Activated CD8-positive, alpha-beta T cell treated with anti-CD3 and anti-CD28 coated beads for 36 hours (primary cell): ENCODE measurements around the gene ACVR2B. TPM values are rescaled to one million over a fixed set of nuclear protein-coding genes. Genes with fewer than 3 reads are reported as not detected.

Experiments used
- ATAC-seq: fragments of 200-7000 bp; cut with Tn5 transposase; one replicate; pipeline ENCODE4 v1.10.0; 2021; ENCODE audit warnings: mild to moderate bottlenecking, moderate library complexity
- CTCF ChIA-PET: fragments of 350-600 bp; sonication (Branson Sonifier 250); formaldehyde crosslinking; loops from one replicate; lab custom pipeline; 2021; ENCODE audit warnings: antibody characterized with exemption; lab: Charles Lee
- POLR2A ChIA-PET: fragments of 350-600 bp; sonication (Branson Sonifier 250); formaldehyde crosslinking; loops from one replicate; lab custom pipeline; 2021; ENCODE audit warnings: antibody characterized with exemption; lab: Charles Lee
- DNase-seq: peaks from one replicate; pipeline ENCODE4 v3.0.0-alpha.2; 2020
- H3K27ac Mint-ChIP-seq: one replicate; pipeline ENCODE4 v1.8.0; 2021; ENCODE audit warnings: mild to moderate bottlenecking, mixed read lengths
- H3K27me3 Mint-ChIP-seq: one replicate; pipeline ENCODE4 v1.8.0; 2021; ENCODE audit warnings: mixed read lengths
- H3K36me3 Mint-ChIP-seq: one replicate; pipeline ENCODE4 v1.8.0; 2021; ENCODE audit warnings: low read depth, mixed read lengths
- H3K4me1 Mint-ChIP-seq: one replicate; pipeline ENCODE4 v1.8.0; 2021; ENCODE audit warnings: low read depth, mixed read lengths
- H3K4me3 Mint-ChIP-seq: one replicate; pipeline ENCODE4 v1.8.0; 2021; ENCODE audit warnings: mild to moderate bottlenecking, moderate library complexity, mixed read lengths
- H3K9me3 Mint-ChIP-seq: one replicate; pipeline ENCODE4 v1.8.0; 2021; ENCODE audit warnings: mixed read lengths
- intact Hi-C: fragments of 100-400 bp; cut with micrococcal nuclease; formaldehyde crosslinking; loops from one replicate; pipeline ENCODE4 v1.10.0; 2022
- total RNA-seq, 2 experiments: library from RNA; stranded (reverse); gene quantifications; one replicate each; pipeline ENCODE4 v1.2.3, GENCODE V29; 2021
- TF ChIP-seq, protein P1 (sequence below): fragments of 200-600 bp; IDR thresholded peaks from one replicate; pipeline ENCODE4 v1.8.0; 2022; ENCODE audit warnings: antibody characterized with exemption, mild to moderate bottlenecking

The ACVR2B gene
- total RNA-seq, 2 experiments from 2014 or later, result 5.4 to 6.9 TPM

DNA sequence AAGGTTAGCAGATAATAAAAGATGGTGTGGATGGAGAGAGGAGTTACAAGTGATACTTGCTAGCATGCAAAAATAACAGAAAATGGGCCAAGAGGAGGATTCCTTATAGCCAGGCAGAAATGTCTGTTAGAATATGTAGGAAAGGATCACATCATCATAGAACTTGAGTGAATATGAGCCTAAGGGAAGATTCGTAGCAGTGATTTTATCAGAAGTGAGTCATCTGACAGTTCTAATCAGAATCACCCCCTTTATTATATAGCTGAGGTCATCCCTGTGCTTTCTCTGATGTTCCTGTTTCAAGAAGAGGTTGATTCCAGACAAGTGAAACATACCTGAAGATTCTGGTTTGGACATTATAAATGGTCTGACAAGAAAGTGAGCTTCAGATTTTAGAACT lies 65.3 kb downstream of the ACVR2B start:
- no peaks in the 10 kb centered on the region for H3K27me3 Mint-ChIP-seq
- H3K9me3 Mint-ChIP-seq, result no peaks in the 10 kb centered on the region
- no peak for DNase-seq
- ATAC-seq, result no peak
- CTCF ChIA-PET, result interaction anchor here (0.9 to 11.1 kb wide), 8 partner anchors 10 to 481 kb away, joined by 3 to 190 read pairs (median 11); partner anchors contain the start of gene EXOG
- no peak overlapping the region for H3K4me3 Mint-ChIP-seq
- TF ChIP-seq, protein P1, sequence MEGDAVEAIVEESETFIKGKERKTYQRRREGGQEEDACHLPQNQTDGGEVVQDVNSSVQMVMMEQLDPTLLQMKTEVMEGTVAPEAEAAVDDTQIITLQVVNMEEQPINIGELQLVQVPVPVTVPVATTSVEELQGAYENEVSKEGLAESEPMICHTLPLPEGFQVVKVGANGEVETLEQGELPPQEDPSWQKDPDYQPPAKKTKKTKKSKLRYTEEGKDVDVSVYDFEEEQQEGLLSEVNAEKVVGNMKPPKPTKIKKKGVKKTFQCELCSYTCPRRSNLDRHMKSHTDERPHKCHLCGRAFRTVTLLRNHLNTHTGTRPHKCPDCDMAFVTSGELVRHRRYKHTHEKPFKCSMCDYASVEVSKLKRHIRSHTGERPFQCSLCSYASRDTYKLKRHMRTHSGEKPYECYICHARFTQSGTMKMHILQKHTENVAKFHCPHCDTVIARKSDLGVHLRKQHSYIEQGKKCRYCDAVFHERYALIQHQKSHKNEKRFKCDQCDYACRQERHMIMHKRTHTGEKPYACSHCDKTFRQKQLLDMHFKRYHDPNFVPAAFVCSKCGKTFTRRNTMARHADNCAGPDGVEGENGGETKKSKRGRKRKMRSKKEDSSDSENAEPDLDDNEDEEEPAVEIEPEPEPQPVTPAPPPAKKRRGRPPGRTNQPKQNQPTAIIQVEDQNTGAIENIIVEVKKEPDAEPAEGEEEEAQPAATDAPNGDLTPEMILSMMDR, result no peak
- peak overlapping the region; percentile 67 for H3K27ac Mint-ChIP-seq
- POLR2A ChIA-PET, result interaction anchor here (0.8 to 1.3 kb wide), 2 partner anchors 22 to 133 kb away, joined by 3 read pairs; no protein-coding TSS in a partner anchor
- peaks cover 12% of the 10 kb centered on the region for H3K36me3 Mint-ChIP-seq
- intact Hi-C loops, result no loop called here
- H3K4me1 Mint-ChIP-seq, result peaks cover 22% of the 10 kb centered on the region

- Mint-ChIP-seq H3K9me3 (no peaks in the 10 kb centered on the region), H3K4me3 (no peak overlapping the region), H3K36me3 (peaks cover 13% of the 10 kb centered on the region), H3K4me1 (peaks cover 22% of the 10 kb centered on the region), H3K27me3 (no peaks in the 10 kb centered on the region), H3K27ac (peak overlapping the region; percentile 78)
- DNase-seq, result peak; percentile 32
- peak; percentile 69 for ATAC-seq
- intact Hi-C loops, result loop anchor here (2.0 kb wide), 1 partner anchor 131 kb away; no protein-coding TSS in a partner anchor
- ChIA-PET POLR2A (interaction anchor here (0.8 to 1.3 kb wide), 2 partner anchors 23 to 132 kb away, joined by 3 read pairs; no protein-coding TSS in a partner anchor), CTCF (interaction anchor here (1.0 to 11.1 kb wide), 11 partner anchors 10 to 480 kb away, joined by 3 to 190 read pairs (median 16); partner anchors contain the start of gene EXOG)
- TF ChIP-seq, protein P1, result no peak
These were observed 66.0 kb downstream of the ACVR2B start for GRCh38 chr3:38519651-38520050.

GRCh38 chr3:38521391-38521987 lies 67.8 kb downstream of the ACVR2B start:
- H3K4me1 Mint-ChIP-seq, result peaks cover 22% of the 10 kb centered on the region
- DNase-seq (peak; percentile 78), ATAC-seq (peak; percentile 85)
- no peaks in the 10 kb centered on the region for H3K9me3 Mint-ChIP-seq
- POLR2A ChIA-PET, result interaction anchor here (0.8 kb wide), 1 partner anchor 120 kb away, joined by 3 read pairs; no protein-coding TSS in a partner anchor
- TF ChIP-seq, protein P1, result peak; percentile 93
- CTCF ChIA-PET, result interaction anchor here (0.6 to 11.1 kb wide), 64 partner anchors 8 to 814 kb away, joined by 3 to 190 read pairs (median 5); partner anchors contain the start of genes EXOG, SCN5A and XYLB
- H3K27ac Mint-ChIP-seq, result no peak overlapping the region
- H3K4me3 Mint-ChIP-seq, result no peak overlapping the region
- H3K27me3 Mint-ChIP-seq, result no peaks in the 10 kb centered on the region
- intact Hi-C loops, result loop anchor here (2.0 kb wide), 1 partner anchor 129 kb away; no protein-coding TSS in a partner anchor
- peaks cover 24% of the 10 kb centered on the region for H3K36me3 Mint-ChIP-seq

GRCh38 chr3:38522002-38522401 lies 68.3 kb downstream of the ACVR2B start:
- Mint-ChIP-seq H3K27me3 (no peaks in the 10 kb centered on the region), H3K27ac (no peak overlapping the region), H3K9me3 (no peaks in the 10 kb centered on the region), H3K36me3 (peaks cover 26% of the 10 kb centered on the region), H3K4me1 (peaks cover 22% of the 10 kb centered on the region), H3K4me3 (no peak overlapping the region)
- ATAC-seq (no peak), DNase-seq (no peak)
- POLR2A ChIA-PET, result interaction anchor here (0.8 kb wide), 1 partner anchor 119 kb away, joined by 3 read pairs; no protein-coding TSS in a partner anchor
- intact Hi-C loops, result no loop called here
- CTCF ChIA-PET, result interaction anchor here (0.6 to 11.1 kb wide), 58 partner anchors 9 to 814 kb away, joined by 3 to 190 read pairs (median 5); partner anchors contain the start of genes EXOG, SCN5A and XYLB
- TF ChIP-seq, protein P1, result no peak
